GM19438 (cell line): Measurements from ENCODE around the gene CLMN.
"Not testable (repeated sequence)": the region's sequence is repeated elsewhere in the genome, so short reads cannot be mapped to it uniquely, and the experiment has no call there.

Experiments
- ATAC-seq: cut with Tn5 transposase; IDR thresholded peaks from one replicate; pipeline ENCODE4 v1.9.1; 2021; ENCODE audit warnings: low read depth; ENCODE audit not compliant: unreplicated experiment

CLMN gene

DNA sequence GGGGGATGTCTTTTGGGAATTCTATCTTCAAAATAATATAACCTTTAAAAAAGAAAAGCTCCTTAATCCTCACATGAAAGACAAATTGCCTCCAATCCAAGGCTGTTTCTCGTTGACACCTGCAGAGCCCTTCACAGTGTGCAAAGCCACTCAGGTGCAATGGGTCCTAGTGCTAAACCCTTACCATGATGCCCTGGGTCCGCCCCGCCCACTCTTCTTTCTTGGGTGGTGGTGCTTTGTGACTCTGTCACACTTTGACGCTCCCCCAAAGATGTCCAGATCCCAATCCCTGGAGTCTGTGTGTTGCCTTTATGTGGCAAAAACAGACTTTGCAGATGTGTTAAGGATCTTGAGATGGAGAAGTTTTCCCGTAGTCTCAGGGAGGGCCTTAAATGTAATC lies 29.7 kb downstream of the CLMN start:
- ATAC-seq, result no peak

DNA sequence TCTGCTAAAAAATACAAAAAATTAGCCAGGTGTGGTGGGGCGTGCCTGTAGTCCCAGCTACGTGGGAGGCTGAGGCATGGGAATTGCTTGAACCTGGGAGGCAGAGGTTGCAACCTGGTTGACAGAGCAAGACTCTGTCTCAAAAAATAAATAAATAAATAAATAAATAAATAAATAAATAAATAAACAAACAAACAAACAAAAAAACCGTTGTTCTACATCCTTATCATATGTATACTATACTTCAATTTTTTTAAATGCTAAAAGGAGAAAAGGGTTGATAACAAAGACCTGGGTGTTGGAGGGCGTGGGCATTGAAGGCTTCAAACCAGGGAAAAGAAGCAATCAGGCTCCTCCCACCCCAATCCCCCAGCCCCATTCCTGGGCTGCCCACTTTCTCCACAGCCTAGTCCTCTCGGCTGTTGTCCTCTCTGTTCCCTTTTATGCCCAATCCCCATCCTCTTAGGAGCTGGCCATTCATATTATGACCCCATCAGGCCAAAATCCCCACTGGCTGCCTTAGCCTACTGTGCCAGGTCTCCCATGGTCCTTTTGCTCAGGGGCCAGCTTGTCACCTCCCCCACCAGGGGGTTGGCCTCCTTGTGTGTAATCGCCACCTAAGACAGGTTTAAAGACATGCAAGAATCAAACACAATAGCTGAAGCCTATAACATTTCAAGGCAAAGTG lies 30.2 kb downstream of the CLMN start:
- no peak for ATAC-seq

- ATAC-seq, result no peak
Measured at GRCh38 chr14:95288672-95289322, 30.9 kb downstream of the CLMN start.

DNA sequence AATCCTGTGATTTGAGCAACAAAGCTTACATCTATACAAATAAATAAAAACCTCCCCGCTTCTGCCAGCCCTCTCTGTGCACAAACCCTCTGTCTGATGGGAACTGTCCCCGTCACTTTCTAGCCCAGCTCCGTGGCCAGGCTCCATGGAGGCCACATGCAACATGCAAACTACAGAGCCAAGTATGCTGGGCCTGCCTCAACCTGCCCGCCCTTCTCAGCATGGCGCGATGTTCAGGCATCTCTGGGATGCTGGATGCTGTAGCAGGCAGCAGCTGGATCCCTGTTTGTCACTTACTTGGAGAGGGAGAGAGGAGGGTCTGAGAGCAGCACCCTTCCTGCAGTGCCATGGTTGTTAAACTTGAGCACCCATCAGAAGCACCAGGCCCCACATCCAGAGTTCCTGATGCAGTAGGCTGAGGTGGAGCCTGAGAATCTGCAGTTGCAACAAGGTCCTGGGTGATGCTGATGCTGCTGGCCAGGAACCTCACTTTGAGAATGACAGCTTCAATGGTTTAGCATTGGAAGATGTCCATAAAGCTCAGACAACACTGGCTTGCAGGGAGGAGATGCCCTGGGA lies 32.4 kb downstream of the CLMN start:
- ATAC-seq, result no peak

DNA sequence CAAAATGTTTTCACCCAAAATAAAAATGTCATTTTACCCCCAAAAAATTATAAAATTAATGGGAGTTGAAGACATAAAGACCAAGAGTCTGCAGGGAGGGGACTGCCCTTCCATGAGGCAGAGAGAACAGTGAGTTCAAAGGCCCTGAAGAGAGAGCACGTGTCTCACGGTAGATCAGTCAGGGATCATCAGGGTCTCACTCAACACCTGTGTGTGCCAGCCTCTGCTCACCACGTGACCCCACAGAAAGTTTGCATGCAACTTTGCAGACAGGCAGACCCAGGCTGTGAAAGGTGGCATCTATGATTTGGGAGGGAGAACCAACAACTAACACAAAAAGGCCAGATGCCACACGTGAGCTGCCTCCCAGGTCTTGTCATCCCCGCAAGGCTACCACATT lies 33.1 kb downstream of the CLMN start:
- no peak for ATAC-seq

- ATAC-seq, result no peak
Measured at GRCh38 chr14:95285566-95285965, 34.1 kb downstream of the CLMN start.

DNA sequence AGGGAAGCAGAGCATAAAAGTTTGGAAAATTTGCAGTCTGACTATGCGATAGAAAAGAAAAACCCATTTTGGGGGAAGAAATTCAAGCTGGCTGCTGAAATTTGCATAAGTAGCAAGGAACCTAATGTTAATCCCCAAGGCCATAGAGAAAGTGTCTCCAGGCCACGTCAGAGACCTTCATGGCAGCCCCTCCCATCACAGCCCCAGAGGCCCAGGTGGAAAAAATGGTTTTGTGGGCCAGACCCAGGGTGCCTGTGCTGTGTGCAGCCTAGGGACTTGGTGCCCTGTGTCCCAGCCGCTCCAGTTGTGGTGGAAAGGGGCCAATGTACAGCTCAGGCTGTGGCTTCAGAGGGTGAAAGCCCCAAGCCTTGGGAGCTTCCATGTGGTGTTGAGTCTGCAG lies 35.9 kb downstream of the CLMN start:
- ATAC-seq, result not testable (repeated sequence)

- ATAC-seq, result not testable (repeated sequence)
Measured at GRCh38 chr14:95282986-95283380, 36.7 kb downstream of the CLMN start.

DNA sequence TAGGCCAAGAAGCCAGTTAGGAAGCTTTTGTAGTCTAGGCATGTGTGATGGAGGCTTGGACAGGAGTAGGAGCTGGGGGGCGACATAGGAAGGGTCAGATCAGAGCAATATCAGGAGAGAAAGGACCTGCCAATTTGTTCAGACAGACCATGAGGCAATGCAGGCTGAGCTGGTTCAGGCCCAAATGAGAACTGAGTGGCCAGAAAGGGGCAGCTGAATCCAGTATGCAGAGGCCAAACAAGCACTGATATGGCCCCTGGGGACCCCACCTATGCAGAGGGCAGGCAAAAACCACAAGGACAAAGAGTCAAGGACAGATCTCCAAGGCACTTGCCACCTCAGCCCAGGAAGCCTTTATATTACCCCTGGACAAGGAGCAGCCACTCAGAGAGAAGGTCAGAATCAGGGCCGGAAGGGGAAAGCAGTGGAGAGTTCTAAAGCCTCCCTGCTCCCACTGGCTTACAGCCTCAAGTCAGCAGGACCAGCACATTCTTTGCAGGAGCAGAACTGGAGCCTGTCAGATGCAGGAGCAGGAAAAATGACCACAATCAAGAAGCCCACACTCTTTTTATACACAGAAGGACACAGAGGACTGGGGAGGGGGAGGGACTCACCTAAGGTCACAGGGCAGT lies 37.2 kb downstream of the CLMN start:
- no peak for ATAC-seq

- ATAC-seq, result no peak
Measured at GRCh38 chr14:95281560-95282176, 38.0 kb downstream of the CLMN start.

DNA sequence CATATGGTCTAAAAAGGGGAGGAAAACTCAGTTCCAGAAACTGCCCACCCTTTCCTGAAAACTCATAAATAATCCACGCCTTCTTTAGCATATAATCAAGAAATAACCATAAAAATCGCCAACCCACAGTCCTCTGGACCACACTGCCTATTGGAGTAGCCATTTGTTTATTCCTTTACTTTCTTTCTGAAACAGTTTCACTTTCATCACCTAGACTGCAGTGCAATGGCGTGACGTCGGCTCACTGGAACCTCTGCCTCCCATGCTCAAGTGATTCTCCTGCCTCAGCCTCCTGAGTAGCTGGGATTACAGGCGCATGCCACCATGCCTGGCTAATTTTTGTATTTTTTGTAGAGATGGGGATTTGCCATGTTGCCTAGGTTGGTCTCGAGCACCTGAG lies 44.2 kb downstream of the CLMN start:
- ATAC-seq, result no peak

- ATAC-seq, result no peak
Measured at GRCh38 chr14:95274874-95275273, 44.8 kb downstream of the CLMN start.

DNA sequence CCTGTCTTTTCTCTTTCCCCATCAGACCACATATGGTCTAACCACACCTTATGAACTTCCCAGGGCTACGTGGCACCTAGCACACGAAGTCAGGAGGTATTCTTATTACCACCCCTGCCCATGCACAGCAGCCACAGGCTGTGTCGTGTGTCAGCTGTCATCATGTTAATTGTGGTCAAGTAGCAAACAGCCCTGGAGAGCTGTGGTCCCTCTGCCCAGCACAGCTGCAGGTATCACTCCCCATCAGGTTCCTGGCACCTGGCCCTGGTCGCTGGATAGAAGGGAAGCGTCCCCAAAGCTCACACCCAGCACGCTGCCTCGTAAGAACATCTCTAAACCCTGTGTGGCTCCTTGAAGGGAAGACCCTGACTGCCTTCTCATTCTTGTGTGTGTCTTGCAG lies 45.4 kb downstream of the CLMN start:
- ATAC-seq, result no peak

GRCh38 chr14:95273001-95273978 lies 46.4 kb downstream of the CLMN start:
- no peak for ATAC-seq

DNA sequence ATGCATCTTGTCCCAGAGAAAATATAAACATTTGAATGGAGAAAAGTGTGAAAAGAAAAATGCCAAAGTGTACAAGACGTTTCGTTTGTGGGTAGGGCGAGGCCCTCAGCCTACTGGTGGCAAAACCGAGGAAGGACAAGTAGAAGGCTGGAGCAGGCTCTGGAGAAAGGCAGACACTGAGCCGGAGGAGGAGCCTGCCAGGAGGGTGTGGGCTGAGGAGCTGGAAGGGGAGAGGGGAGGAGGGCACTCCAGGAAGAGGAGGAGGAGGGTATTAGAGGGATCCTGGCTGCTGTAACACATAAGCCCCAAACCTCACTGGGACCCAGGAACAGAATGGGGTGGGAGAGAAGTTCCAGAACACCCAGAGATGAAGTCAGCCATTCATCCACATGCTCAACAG lies 47.7 kb downstream of the CLMN start:
- no peak for ATAC-seq

- no peak for ATAC-seq
Measured at GRCh38 chr14:95270203-95270602, 49.5 kb downstream of the CLMN start.

GRCh38 chr14:95269493-95269892 lies 50.2 kb downstream of the CLMN start:
- ATAC-seq, result no peak

DNA sequence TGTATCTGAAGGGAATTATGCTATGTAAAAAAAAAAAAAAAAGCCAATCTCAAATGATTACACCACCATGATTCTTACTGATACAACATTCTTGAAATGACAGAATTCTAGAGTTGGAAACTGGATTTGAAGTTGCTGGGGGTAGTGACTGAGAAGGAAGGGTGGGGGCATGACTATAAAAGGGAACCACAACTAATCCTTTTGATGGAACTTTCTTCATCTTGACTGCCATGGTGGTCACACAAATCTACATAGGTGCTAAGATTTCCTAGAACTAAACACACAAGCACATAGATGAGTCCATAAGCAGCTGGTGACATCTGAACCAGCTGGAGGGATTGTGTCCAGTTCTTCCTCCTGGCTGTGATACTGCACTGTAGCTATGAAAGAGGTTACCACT lies 51.4 kb downstream of the CLMN start:
- no peak for ATAC-seq

GRCh38 chr14:95267306-95267705 lies 52.4 kb downstream of the CLMN start:
- no peak for ATAC-seq
